GM10248 (cell line): ENCODE measurements around the gene RAC2.

Source experiments
- CTCF ChIA-PET: fragments of 300-600 bp; sonication (Branson Sonifier 250); formaldehyde crosslinking; extraction: SDS; loops from one replicate; lab custom pipeline; 2021; ENCODE audit warnings: antibody characterized with exemption; lab: Yijun Ruan, JAX
- POLR2A ChIA-PET: fragments of 350-650 bp; sonication (Branson Sonifier 250); formaldehyde crosslinking; extraction: SDS; loops from one replicate; lab custom pipeline; 2020; ENCODE audit warnings: antibody characterized with exemption; lab: Yijun Ruan, JAX
- DNase-seq: peaks from one replicate; pipeline ENCODE4 v3.0.0; 2012; ENCODE audit errors: extremely low spot score
- TF ChIP-seq, protein P1 (sequence below): IDR thresholded peaks from 2 replicates; pipeline ENCODE4 v1.5.1; 2012; ENCODE audit warnings: mild to moderate bottlenecking, low read depth; ENCODE audit errors: extremely low read depth, missing control alignments, control extremely low read depth

RAC2 gene

DNA sequence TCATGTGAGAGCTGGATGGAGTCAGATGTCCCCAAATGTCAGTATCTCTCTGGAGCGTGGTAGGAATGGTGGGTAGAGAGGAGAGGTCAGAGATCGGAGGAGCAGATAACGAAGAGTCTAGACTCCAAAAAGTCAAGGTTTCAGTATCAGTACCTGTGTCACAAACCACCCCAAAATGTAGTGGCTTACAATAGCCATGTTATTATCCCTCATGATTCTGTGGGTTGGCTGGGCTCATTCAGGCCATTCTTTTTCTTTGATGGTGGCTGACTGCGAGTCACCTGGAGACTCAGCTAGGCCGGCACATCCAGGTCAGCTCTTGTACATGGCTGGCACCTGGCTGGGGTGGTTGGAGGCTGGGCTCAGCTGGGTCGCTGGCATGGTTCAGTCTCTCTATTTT, 24.5 kb downstream of the RAC2 start:
- CTCF ChIA-PET: interaction anchor here (1.0 to 7.9 kb wide), 6 partner anchors 10 to 54 kb away, joined by 3 to 62 read pairs (median 8); partner anchors contain the start of gene RAC2
- DNase-seq: no peak
- POLR2A ChIA-PET: interaction anchor here (0.5 to 2.0 kb wide), 5 partner anchors 11 to 962 kb away, joined by 3 to 6 read pairs (median 3); no protein-coding TSS in a partner anchor
- TF ChIP-seq, protein P1, sequence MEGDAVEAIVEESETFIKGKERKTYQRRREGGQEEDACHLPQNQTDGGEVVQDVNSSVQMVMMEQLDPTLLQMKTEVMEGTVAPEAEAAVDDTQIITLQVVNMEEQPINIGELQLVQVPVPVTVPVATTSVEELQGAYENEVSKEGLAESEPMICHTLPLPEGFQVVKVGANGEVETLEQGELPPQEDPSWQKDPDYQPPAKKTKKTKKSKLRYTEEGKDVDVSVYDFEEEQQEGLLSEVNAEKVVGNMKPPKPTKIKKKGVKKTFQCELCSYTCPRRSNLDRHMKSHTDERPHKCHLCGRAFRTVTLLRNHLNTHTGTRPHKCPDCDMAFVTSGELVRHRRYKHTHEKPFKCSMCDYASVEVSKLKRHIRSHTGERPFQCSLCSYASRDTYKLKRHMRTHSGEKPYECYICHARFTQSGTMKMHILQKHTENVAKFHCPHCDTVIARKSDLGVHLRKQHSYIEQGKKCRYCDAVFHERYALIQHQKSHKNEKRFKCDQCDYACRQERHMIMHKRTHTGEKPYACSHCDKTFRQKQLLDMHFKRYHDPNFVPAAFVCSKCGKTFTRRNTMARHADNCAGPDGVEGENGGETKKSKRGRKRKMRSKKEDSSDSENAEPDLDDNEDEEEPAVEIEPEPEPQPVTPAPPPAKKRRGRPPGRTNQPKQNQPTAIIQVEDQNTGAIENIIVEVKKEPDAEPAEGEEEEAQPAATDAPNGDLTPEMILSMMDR: no peak

DNA sequence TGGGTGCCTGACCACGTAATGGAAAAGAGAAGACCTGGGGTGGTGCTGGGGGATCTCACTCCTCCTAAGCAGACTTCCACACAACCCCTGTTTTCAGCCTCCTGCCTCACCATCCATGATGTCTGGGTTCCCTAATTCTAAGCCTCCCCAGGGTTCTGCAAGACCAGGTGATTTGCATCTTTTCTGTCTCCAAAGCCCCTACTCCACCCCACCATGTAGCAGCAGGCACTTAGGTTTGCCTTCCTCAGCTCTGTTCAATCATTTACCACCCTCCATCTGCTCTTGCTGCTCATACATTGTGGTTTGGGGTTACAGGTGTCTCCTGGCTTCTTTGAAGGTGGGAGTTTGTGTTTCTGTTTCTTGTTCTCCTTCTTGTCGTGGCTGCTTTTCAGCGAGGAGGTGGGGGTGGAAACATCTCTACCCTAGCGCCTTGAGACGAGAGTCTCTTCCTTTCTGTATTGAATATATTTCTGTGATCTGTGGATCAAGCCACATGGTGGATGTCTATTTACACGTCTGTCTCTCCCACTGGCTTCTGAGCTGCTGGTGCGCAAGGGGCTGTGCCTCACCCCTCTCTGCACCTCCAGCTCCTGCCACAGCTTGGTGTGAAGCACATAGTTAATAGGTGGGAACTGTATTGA, 25.2 kb downstream of the RAC2 start:
- CTCF ChIA-PET: interaction anchor here (1.0 to 7.9 kb wide), 7 partner anchors 11 to 53 kb away, joined by 3 to 62 read pairs (median 4); partner anchors contain the start of gene RAC2
- peak; percentile 85 for DNase-seq
- TF ChIP-seq, protein P1: no peak
- POLR2A ChIA-PET: interaction anchor here (0.7 to 2.0 kb wide), 3 partner anchors 11 to 68 kb away, joined by 3 to 6 read pairs (median 5); no protein-coding TSS in a partner anchor

DNA sequence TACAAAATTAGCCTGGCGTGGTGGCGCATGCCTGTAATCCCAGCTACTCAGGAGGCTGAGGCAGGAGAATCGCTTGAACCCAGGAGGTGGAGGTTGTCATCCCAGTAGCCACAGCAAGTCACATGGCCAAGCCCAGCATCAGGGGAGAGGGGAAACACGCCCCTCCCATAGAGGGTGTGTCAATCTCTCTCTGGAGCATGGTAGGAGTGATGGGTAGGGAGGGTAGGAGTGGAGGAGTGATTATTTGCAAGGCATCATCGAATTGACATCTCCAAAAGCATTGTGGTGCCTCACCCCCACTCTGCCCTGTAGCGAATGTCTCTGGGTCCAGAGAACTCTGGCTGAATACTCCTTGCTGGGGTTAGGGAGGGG, 25.7 kb downstream of the RAC2 start:
- POLR2A ChIA-PET: interaction anchor here (1.7 to 2.0 kb wide), 2 partner anchors 12 to 24 kb away, joined by 5 to 6 read pairs; no protein-coding TSS in a partner anchor
- CTCF ChIA-PET: interaction anchor here (1.0 to 7.9 kb wide), 8 partner anchors 11 to 210 kb away, joined by 3 to 62 read pairs (median 6); no protein-coding TSS in a partner anchor
- DNase-seq: no peak
- TF ChIP-seq, protein P1: no peak

DNA sequence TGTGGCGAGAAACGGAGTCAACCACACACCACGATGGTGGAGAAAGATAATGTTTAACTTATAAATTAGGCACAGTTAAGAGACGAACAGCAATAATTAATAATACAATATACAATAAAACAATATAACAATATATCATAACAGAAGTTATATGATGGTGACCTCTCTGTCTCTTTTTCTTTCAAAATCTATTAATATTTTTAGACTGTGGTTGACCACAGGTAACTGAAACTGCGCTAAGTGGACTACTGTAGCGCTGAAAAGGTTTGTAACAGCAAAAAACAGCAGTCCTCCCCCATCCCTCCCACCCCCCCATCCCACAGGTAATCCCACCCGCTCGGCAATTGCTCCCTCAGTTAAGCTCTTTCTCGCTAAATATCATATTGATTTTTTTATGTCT, 28.2 kb downstream of the RAC2 start:
- ChIA-PET CTCF (interaction anchor here (0.7 to 7.9 kb wide), 6 partner anchors 8 to 239 kb away, joined by 3 to 62 read pairs (median 4); no protein-coding TSS in a partner anchor), POLR2A (interaction anchor here (1.0 kb wide), 1 partner anchor 26 kb away, joined by 3 read pairs; no protein-coding TSS in a partner anchor)
- TF ChIP-seq, protein P1: no peak
- DNase-seq: no peak

DNA sequence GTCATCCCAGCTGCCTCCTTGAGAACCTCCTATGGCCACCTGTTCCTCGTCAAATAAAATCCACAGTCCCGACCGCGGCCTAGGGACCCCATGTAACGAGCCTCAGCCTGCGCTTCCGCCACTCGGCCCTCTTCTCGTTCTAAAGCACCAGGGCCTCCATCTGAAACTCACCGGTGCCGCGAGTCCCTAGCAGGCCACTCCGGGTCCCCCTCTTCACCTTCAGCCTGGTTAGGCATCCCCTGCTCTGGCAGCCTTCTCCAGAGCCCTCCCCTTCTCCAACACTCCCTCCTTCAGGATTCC, 29.4 kb downstream of the RAC2 start:
- CTCF ChIA-PET: interaction anchor here (7.9 kb wide), 1 partner anchor 14 kb away, joined by 62 read pairs; no protein-coding TSS in a partner anchor
- TF ChIP-seq, protein P1: no peak
- POLR2A ChIA-PET: no interaction called here
- no peak for DNase-seq

DNA sequence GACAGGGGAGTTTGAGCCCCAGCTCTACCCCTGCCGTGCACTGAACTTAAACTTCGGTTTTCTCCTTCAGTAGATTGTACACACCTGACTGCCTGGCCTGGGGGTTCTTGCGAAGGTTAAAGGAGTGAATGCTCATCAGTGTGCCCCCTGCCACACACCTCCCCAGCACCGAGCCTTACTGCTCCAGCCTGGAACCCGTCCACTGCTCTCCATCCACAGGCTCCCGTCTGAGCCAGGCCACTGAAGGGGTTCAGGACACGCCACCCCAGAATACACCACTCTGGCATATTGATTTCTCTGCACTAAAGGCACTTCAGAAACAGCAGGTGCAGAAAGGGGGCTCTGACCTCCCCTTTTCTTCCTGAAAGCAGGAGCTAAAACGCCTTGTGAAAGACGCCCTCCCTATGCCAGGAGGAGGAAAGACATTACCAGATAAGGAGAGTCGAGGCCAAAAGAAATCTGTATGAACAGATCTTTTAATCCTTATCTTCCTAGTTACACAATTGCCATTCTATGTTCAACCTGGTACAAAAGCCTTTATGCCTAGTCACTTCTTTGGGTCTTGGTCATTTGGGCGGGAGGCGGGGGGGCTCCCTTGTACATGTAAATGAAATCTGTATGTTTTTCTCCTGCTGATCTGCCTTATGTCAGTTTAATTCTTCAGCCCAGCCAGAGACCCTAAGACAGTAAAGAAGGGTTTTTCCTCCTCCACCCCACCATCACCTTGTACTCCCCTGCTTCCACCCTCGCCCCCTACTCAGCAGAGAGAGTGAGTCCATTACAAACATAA, 29.9 kb downstream of the RAC2 start:
- TF ChIP-seq, protein P1: no peak
- CTCF ChIA-PET: interaction anchor here (7.9 kb wide), 1 partner anchor 13 kb away, joined by 62 read pairs; no protein-coding TSS in a partner anchor
- no peak for DNase-seq
- POLR2A ChIA-PET: no interaction called here
